HepG2 (cell line): ENCODE measurements around the gene EVA1C. TPM values are rescaled to one million over a fixed set of nuclear protein-coding genes. Genes with fewer than 3 reads are reported as not detected.

Experiments used
- ATAC-seq: fragments of 200-7000 bp; cut with Tn5 transposase; 3 replicates; pipeline ENCODE4 v1.9.1; 2020; ENCODE audit warnings: mild to moderate bottlenecking, moderate library complexity
- BruUV-seq: library from RNA; stranded (reverse); fragments of 400-500 nt; replicated peaks from 2 replicates; lab custom pipeline; 2021; lab: Mats Ljungman, UMichigan
- CTCF ChIA-PET: fragments of 300-600 bp; formaldehyde crosslinking; extraction: SDS; loops from one replicate; lab custom pipeline; 2021; ENCODE audit warnings: low total read pairs, inconsistent platforms, low intra/inter-chr PET ratio; lab: Yijun Ruan, JAX
- POLR2A ChIA-PET: fragments of 350-600 bp; sonication (Branson Sonifier 250); formaldehyde crosslinking; loops from one replicate; lab custom pipeline; 2020; ENCODE audit warnings: antibody characterized with exemption, inconsistent platforms; lab: Yijun Ruan, JAX
- DNase-seq: peaks from one replicate; pipeline ENCODE4 v3.0.0-alpha.2; 2015; ENCODE audit warnings: low spot score
- FAIRE-seq: peaks from 3 replicates; lab custom pipeline; 2011; peaks lifted over from hg19 to GRCh38; lab: Jason Lieb, UNC
- H2AFZ ChIP-seq: one replicate; pipeline ENCODE4 v1.6.1; 2011; ENCODE audit warnings: low read length, inconsistent platforms
- H3K27ac ChIP-seq: fragments of 300-600 bp; 3 replicates; pipeline ENCODE4 v1.8.0; 2011; ENCODE audit warnings: mixed run types, mild to moderate bottlenecking, mixed read lengths, low read length, inconsistent platforms; ENCODE audit not compliant: insufficient read depth; ENCODE audit errors: extremely low read length
- H3K27me3 ChIP-seq, 2 experiments: fragments of 200-600 bp in 1 of 2; 2 replicates in 1 of 2; 3 replicates in 1 of 2; pipeline versions ENCODE4 v1.6.0 to v1.8.0; 2011; ENCODE audit warnings: low read length in 2 of 2, mild to moderate bottlenecking in 2 of 2, moderate library complexity in 2 of 2, inconsistent platforms in 1 of 2; ENCODE audit not compliant: insufficient read depth in 2 of 2, control insufficient read depth in 1 of 2
- H3K36me3 ChIP-seq, 2 experiments: fragments of 200-600 bp in 1 of 2; replicated peaks in 1 of 2; 2 replicates in 1 of 2; 3 replicates in 1 of 2; pipeline versions ENCODE4 v1.5.1 to v1.8.0; 2011; ENCODE audit warnings: low read length in 2 of 2, inconsistent platforms in 1 of 2; ENCODE audit not compliant: insufficient read depth in 2 of 2, control insufficient read depth in 1 of 2
- H3K4me1 ChIP-seq: 2 replicates; pipeline ENCODE4 v1.5.1; 2012; ENCODE audit warnings: low read length, inconsistent platforms; ENCODE audit not compliant: insufficient read depth
- H3K4me2 ChIP-seq: 2 replicates; pipeline ENCODE4 v1.6.0; 2011; ENCODE audit warnings: low read depth, low read length, inconsistent platforms
- H3K4me3 ChIP-seq, 3 experiments: fragments of 200-600 bp in 1 of 3; sonication (generic), shearing (Covaris generic) in 1 of 3; replicated peaks in 1 of 3; 2 replicates each; pipeline ENCODE4 v1.5.1; 2011 to 2016; ENCODE audit warnings: low read length in 3 of 3, inconsistent platforms in 2 of 3, low read depth in 2 of 3, mild to moderate bottlenecking in 2 of 3, control low read depth in 1 of 3, mixed read lengths in 1 of 3; ENCODE audit not compliant: insufficient read depth in 1 of 3
- H3K79me2 ChIP-seq: one replicate; pipeline ENCODE4 v1.6.1; 2011; ENCODE audit warnings: low read length, inconsistent platforms; ENCODE audit not compliant: insufficient read depth
- H3K9ac ChIP-seq: 2 replicates; pipeline ENCODE4 v1.6.0; 2011; ENCODE audit warnings: mild to moderate bottlenecking, low read depth, low read length, inconsistent platforms; ENCODE audit not compliant: insufficient read depth
- H3K9me3 ChIP-seq: 2 replicates; pipeline ENCODE4 v1.5.1; 2012; ENCODE audit warnings: mild to moderate bottlenecking, low read length
- H4K20me1 ChIP-seq: 2 replicates; pipeline ENCODE4 v1.6.0; 2011; ENCODE audit warnings: inconsistent platforms, mild to moderate bottlenecking, low read length, moderate library complexity; ENCODE audit not compliant: insufficient read depth
- CCDC6 ChIP-seq: sonication (generic); formaldehyde crosslinking; IDR thresholded peaks from 2 replicates; pipeline ENCODE4 v1.8.1; 2022; ENCODE audit warnings: mild to moderate bottlenecking, missing genetic modification reagents, moderate library complexity
- KDM3A ChIP-seq: IDR thresholded peaks from 2 replicates; pipeline ENCODE4 v1.6.1; 2018; ENCODE audit warnings: low read depth, missing compliant biosample characterization
- MYNN ChIP-seq: sonication (generic); formaldehyde crosslinking; IDR thresholded peaks from 2 replicates; pipeline ENCODE4 v1.4.0; 2020; ENCODE audit warnings: mild to moderate bottlenecking, low read depth, missing genetic modification reagents
- POGZ ChIP-seq: sonication (generic); formaldehyde crosslinking; IDR thresholded peaks from 2 replicates; pipeline ENCODE4 v1.4.0; 2020; ENCODE audit warnings: mild to moderate bottlenecking, missing genetic modification reagents
- U2AF1 ChIP-seq: fragments of 200-400 bp; formaldehyde crosslinking; optimal IDR thresholded peaks from 2 replicates; pipeline ENCODE3; 2017; ENCODE audit warnings: mild to moderate bottlenecking, low read depth, low read length
- ZNF570 ChIP-seq: sonication (generic); formaldehyde crosslinking; IDR thresholded peaks from 2 replicates; pipeline ENCODE4 v1.4.0; 2020; ENCODE audit warnings: mild to moderate bottlenecking, missing genetic modification reagents, borderline replicate concordance
- ZSCAN20 ChIP-seq: sonication (generic); formaldehyde crosslinking; IDR thresholded peaks from 2 replicates; pipeline ENCODE4 v1.4.0; 2020; ENCODE audit warnings: missing genetic modification reagents, mild to moderate bottlenecking, borderline replicate concordance
- WGBS: methylation state at CpG from one replicate; pipeline ENCODE4 v1.1.6; 2017; ENCODE audit warnings: low lambda C conversion rate; 5-methylcytosine and 5-hydroxymethylcytosine counted together
- in situ Hi-C: cut with HindIII; loops from 2 replicates; pipeline ENCODE4 v1.10.0; 2017; ENCODE audit warnings: low pct_unique_long_range_greater_than_20kb; ENCODE audit not compliant: extremely low pct_ligation_motif_present
- intact Hi-C: fragments of 100-400 bp; cut with micrococcal nuclease; formaldehyde crosslinking; loops from one replicate; pipeline ENCODE4 v1.10.0; 2022; ENCODE audit not compliant: unreplicated experiment
- polyA plus RNA-seq, 8 experiments: library from polyadenylated mRNA; depleted of rRNA in 3 of 8; stranded (reverse) in 7 of 8; unstranded in 1 of 8; fragments of >200 nt; fragmentation: Illumina TruSeq in 4 of 8; extraction: Trizol in 4 of 8; gene quantifications; 2 replicates each; pipeline versions ENCODE4 v1.2.1 to v1.2.3, GENCODE V29; 2011 to 2016; ENCODE audit warnings: low read depth in 4 of 8, missing spikeins in 1 of 8, mixed read lengths in 1 of 8; ENCODE audit not compliant: insufficient read depth in 1 of 8
- total RNA-seq, 5 experiments: library from RNA; depleted of rRNA; stranded (reverse); fragments of >200 nt; fragmentation: Illumina TruSeq; extraction: Trizol; gene quantifications; 2 replicates each; pipeline ENCODE4 v1.2.3, GENCODE V29; 2016; ENCODE audit warnings: low read depth in 1 of 5
- TF ChIP-seq, protein P1 (sequence below): sonication (generic); formaldehyde crosslinking; IDR thresholded peaks from 2 replicates; pipeline ENCODE4 v1.8.0; 2022; ENCODE audit warnings: mild to moderate bottlenecking, missing genetic modification reagents; ENCODE audit not compliant: insufficient replicate concordance
- TF ChIP-seq, protein P2 (sequence below): sonication (generic); formaldehyde crosslinking; IDR thresholded peaks from 2 replicates; pipeline ENCODE4 v1.8.0; 2022; ENCODE audit warnings: mild to moderate bottlenecking, missing genetic modification reagents, moderate library complexity
- TF ChIP-seq, protein P3 (sequence below): sonication (generic); formaldehyde crosslinking; IDR thresholded peaks from 2 replicates; pipeline ENCODE4 v1.8.1; 2022; ENCODE audit warnings: low read depth, mild to moderate bottlenecking, missing genetic modification reagents
- TF ChIP-seq, protein P4 (sequence below): IDR thresholded peaks from 2 replicates; pipeline ENCODE4 v1.6.1; 2016; ENCODE audit warnings: missing compliant biosample characterization, missing genetic modification reagents, borderline replicate concordance

EVA1C gene
- total and polyA plus RNA-seq, 2 of the 13 experiments (the other 11 are each of a cell fraction or from before 2014, with no cell fraction given), result 0.29 to 0.34 TPM

DNA sequence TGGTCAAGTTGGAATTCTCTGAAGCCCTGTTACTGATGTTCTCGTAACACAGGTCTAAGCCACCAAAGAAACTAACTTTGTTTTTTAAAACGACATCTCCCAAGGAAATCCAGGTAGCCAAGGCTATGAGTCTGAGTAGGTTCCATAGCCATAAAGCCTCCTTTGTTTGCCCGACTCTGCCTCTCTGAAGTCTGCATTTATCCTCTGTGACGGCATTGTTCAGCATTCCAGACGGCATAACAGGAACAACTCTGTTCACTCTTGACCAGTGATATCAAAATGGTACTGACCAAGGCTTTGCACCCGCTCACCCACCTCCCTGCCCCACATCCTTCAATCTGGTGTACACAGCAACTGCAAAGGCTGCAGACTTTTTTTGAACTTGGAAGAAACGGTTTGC lies 34.5 kb upstream of the EVA1C start:
- Histone ChIP-seq H3K9ac (no peak overlapping the region), H3K4me1 (no peaks in the 10 kb centered on the region), H2AFZ (no peak overlapping the region), H3K4me2 (no peak overlapping the region), H4K20me1 (no peaks in the 10 kb centered on the region), H3K79me2 (no peaks in the 10 kb centered on the region), H3K4me3 (no peak overlapping the region), H3K27ac (no peak overlapping the region), H3K36me3 (peaks cover 20 to 91% of the 10 kb centered on the region in 2 experiments), H3K9me3 (no peaks in the 10 kb centered on the region), H3K27me3 (no peaks in the 10 kb centered on the region)
- no peak for FAIRE-seq
- CTCF ChIA-PET, result no interaction called here
- DNase-seq, result no peak
- no TSS peak for BruUV-seq
- WGBS, result 90% methylated on average over 7 of the region's 7 CpGs
- TF ChIP-seq U2AF1, result no peak
- TF ChIP-seq MYNN (CRISPR knock-in tag), result no peak
- TF ChIP-seq, protein P1, sequence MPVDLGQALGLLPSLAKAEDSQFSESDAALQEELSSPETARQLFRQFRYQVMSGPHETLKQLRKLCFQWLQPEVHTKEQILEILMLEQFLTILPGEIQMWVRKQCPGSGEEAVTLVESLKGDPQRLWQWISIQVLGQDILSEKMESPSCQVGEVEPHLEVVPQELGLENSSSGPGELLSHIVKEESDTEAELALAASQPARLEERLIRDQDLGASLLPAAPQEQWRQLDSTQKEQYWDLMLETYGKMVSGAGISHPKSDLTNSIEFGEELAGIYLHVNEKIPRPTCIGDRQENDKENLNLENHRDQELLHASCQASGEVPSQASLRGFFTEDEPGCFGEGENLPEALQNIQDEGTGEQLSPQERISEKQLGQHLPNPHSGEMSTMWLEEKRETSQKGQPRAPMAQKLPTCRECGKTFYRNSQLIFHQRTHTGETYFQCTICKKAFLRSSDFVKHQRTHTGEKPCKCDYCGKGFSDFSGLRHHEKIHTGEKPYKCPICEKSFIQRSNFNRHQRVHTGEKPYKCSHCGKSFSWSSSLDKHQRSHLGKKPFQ (CRISPR knock-in tag), result no peak
- intact Hi-C loops, result no loop called here
- in situ Hi-C loops, result no loop called here
- POLR2A ChIA-PET, result no interaction called here
- no peak for ATAC-seq

DNA sequence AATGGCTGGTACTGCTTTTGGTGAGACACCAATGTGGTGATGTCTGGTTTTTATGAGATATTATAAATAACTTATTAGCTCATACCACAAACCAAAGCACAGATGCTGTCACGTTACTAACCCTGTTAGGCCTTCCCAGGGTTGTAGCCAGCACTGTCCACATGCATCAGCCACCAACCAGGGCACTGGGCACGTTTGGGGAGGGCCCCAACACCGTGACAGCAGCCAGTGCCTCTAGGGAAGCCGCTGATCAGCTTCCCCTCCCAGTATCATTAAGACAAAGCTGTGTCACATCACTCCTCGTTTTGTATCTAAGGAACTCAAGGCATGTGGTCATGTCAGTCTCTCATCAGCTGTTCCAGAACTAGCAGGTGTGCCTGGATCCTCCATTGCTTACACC lies 33.5 kb upstream of the EVA1C start:
- DNase-seq (no peak), ATAC-seq (no peak), FAIRE-seq (no peak)
- H3K4me3 ChIP-seq, result no peak overlapping the region
- no peaks in the 10 kb centered on the region for H3K27me3 ChIP-seq
- peaks cover 24 to 92% of the 10 kb centered on the region in 2 experiments for H3K36me3 ChIP-seq
- no peaks in the 10 kb centered on the region for H3K79me2 ChIP-seq
- no peak overlapping the region for H3K27ac ChIP-seq
- TF ChIP-seq, protein P2, sequence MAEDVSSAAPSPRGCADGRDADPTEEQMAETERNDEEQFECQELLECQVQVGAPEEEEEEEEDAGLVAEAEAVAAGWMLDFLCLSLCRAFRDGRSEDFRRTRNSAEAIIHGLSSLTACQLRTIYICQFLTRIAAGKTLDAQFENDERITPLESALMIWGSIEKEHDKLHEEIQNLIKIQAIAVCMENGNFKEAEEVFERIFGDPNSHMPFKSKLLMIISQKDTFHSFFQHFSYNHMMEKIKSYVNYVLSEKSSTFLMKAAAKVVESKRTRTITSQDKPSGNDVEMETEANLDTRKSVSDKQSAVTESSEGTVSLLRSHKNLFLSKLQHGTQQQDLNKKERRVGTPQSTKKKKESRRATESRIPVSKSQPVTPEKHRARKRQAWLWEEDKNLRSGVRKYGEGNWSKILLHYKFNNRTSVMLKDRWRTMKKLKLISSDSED, result no peak
- TF ChIP-seq ZSCAN20, result no peak
- no peak for TF ChIP-seq KDM3A (CRISPR knock-in tag)
- TF ChIP-seq, protein P3, sequence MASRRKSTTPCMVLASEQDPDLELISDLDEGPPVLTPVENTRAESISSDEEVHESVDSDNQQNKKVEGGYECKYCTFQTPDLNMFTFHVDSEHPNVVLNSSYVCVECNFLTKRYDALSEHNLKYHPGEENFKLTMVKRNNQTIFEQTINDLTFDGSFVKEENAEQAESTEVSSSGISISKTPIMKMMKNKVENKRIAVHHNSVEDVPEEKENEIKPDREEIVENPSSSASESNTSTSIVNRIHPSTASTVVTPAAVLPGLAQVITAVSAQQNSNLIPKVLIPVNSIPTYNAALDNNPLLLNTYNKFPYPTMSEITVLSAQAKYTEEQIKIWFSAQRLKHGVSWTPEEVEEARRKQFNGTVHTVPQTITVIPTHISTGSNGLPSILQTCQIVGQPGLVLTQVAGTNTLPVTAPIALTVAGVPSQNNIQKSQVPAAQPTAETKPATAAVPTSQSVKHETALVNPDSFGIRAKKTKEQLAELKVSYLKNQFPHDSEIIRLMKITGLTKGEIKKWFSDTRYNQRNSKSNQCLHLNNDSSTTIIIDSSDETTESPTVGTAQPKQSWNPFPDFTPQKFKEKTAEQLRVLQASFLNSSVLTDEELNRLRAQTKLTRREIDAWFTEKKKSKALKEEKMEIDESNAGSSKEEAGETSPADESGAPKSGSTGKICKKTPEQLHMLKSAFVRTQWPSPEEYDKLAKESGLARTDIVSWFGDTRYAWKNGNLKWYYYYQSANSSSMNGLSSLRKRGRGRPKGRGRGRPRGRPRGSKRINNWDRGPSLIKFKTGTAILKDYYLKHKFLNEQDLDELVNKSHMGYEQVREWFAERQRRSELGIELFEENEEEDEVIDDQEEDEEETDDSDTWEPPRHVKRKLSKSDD (CRISPR knock-in tag), result no peak
- TF ChIP-seq ZNF570 (CRISPR knock-in tag), result no peak
- TF ChIP-seq, protein P4, sequence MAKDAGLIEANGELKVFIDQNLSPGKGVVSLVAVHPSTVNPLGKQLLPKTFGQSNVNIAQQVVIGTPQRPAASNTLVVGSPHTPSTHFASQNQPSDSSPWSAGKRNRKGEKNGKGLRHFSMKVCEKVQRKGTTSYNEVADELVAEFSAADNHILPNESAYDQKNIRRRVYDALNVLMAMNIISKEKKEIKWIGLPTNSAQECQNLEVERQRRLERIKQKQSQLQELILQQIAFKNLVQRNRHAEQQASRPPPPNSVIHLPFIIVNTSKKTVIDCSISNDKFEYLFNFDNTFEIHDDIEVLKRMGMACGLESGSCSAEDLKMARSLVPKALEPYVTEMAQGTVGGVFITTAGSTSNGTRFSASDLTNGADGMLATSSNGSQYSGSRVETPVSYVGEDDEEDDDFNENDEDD (CRISPR knock-in tag), result no peak
- no peak for TF ChIP-seq POGZ (CRISPR knock-in tag)
- TF ChIP-seq CCDC6 (CRISPR knock-in tag), result no peak
- H4K20me1 ChIP-seq, result no peaks in the 10 kb centered on the region
- no TSS peak for BruUV-seq
- POLR2A ChIA-PET, result no interaction called here
- no peak overlapping the region for H3K9ac ChIP-seq
- H2AFZ ChIP-seq, result no peak overlapping the region
- WGBS, result 97% methylated on average over 3 of the region's 5 CpGs
- no peaks in the 10 kb centered on the region for H3K4me1 ChIP-seq
- intact Hi-C loops, result no loop called here
- in situ Hi-C loops, result no loop called here
- no peaks in the 10 kb centered on the region for H3K9me3 ChIP-seq
- CTCF ChIA-PET, result no interaction called here
- H3K4me2 ChIP-seq, result no peak overlapping the region
